Caco-2 (cell line): Measurements from ENCODE around the gene CD36. TPM values are rescaled to one million over a fixed set of nuclear protein-coding genes. Genes with fewer than 3 reads are reported as not detected.
A peak's percentile ranks its signal among the peaks of the same experiment; 100 is the strongest.

ENCODE experiments used
- Bru-seq: library from RNA; stranded (reverse); fragments of 400-500 nt; gene quantifications from one replicate; lab custom pipeline; 2021; lab: Mats Ljungman, UMichigan
- BruChase-seq, 2 experiments: library from RNA; stranded (reverse); fragments of 400-500 nt; gene quantifications; one replicate each; lab custom pipeline; 2021; lab: Mats Ljungman, UMichigan
- BruUV-seq: library from RNA; stranded (reverse); fragments of 400-500 nt; replicated peaks from 2 replicates; lab custom pipeline; 2021; lab: Mats Ljungman, UMichigan
- CTCF ChIA-PET: fragments of 300-600 bp; sonication (Branson Sonifier 250); formaldehyde crosslinking; loops from one replicate; lab custom pipeline; 2022; ENCODE audit warnings: antibody characterized with exemption; lab: Charles Lee
- POLR2A ChIA-PET: fragments of 300-600 bp; sonication (Branson Sonifier 250); formaldehyde crosslinking; loops from one replicate; lab custom pipeline; 2022; ENCODE audit warnings: antibody characterized with exemption; lab: Charles Lee
- DNase-seq, 2 experiments: peaks; one replicate each; pipeline versions ENCODE4 v3.0.0 to v3.0.0-alpha.2; 2020 to 2022
- H3K27me3 ChIP-seq: replicated peaks from 2 replicates; pipeline ENCODE4 v1.6.0; 2011; ENCODE audit warnings: low read length; ENCODE audit not compliant: control insufficient read depth, insufficient read depth
- H3K36me3 ChIP-seq: 2 replicates; pipeline ENCODE4 v1.5.1; 2011; ENCODE audit warnings: low read length; ENCODE audit not compliant: control insufficient read depth, insufficient read depth
- H3K4me1 ChIP-seq: fragments of 250-450 bp; sonication (Bioruptor Pico); 2 replicates; pipeline ENCODE4 v1.5.1; 2020; ENCODE audit warnings: mild to moderate bottlenecking
- H3K4me3 ChIP-seq: 2 replicates; pipeline ENCODE4 v1.5.1; 2011; ENCODE audit warnings: low read depth, mild to moderate bottlenecking, control low read depth, low read length
- H3K9me3 ChIP-seq: fragments of 250-450 bp; sonication (Bioruptor Pico); 2 replicates; pipeline ENCODE4 v1.5.1; 2020; ENCODE audit warnings: mild to moderate bottlenecking, moderate library complexity
- H3K27ac Mint-ChIP-seq: one replicate; pipeline ENCODE4 v1.8.0; 2022; ENCODE audit warnings: mixed read lengths; ENCODE audit not compliant: unreplicated experiment
- H3K27me3 Mint-ChIP-seq: one replicate; pipeline ENCODE4 v1.8.0; 2022; ENCODE audit warnings: mixed read lengths; ENCODE audit not compliant: insufficient read depth, unreplicated experiment
- H3K36me3 Mint-ChIP-seq: one replicate; pipeline ENCODE4 v1.8.0; 2022; ENCODE audit warnings: mild to moderate bottlenecking, mixed read lengths; ENCODE audit not compliant: insufficient read depth, unreplicated experiment
- H3K4me1 Mint-ChIP-seq: one replicate; pipeline ENCODE4 v1.8.0; 2022; ENCODE audit warnings: low read depth, mixed read lengths; ENCODE audit not compliant: unreplicated experiment
- H3K4me3 Mint-ChIP-seq: one replicate; pipeline ENCODE4 v1.8.0; 2022; ENCODE audit warnings: mild to moderate bottlenecking, moderate library complexity, mixed read lengths; ENCODE audit not compliant: unreplicated experiment
- H3K9me3 Mint-ChIP-seq: one replicate; pipeline ENCODE4 v1.8.0; 2022; ENCODE audit warnings: mixed read lengths; ENCODE audit not compliant: unreplicated experiment
- CTCF ChIP-seq, 2 experiments: fragments of 200-600 bp in 1 of 2; IDR thresholded peaks; 1 replicate in 1 of 2; 2 replicates in 1 of 2; pipeline versions ENCODE4 v1.5.1 to v1.8.0; 2011 to 2022; ENCODE audit warnings: antibody characterized with exemption in 1 of 2, control low read depth in 1 of 2, inconsistent platforms in 1 of 2, low read depth in 1 of 2, low read length in 1 of 2, mild to moderate bottlenecking in 1 of 2, moderate library complexity in 1 of 2; ENCODE audit not compliant: insufficient read depth in 1 of 2, severe bottlenecking in 1 of 2, unreplicated experiment in 1 of 2
- intact Hi-C: fragments of 100-400 bp; cut with micrococcal nuclease; formaldehyde crosslinking; loops from one replicate; pipeline ENCODE4 v1.10.0; 2022; ENCODE audit not compliant: unreplicated experiment
- long read RNA-seq: library from polyadenylated mRNA; stranded (forward); transcript quantifications from one replicate; pipeline ENCODE4 v2.0.0, GENCODE V29; 2022
- total RNA-seq: library from RNA; stranded (reverse); gene quantifications from 2 replicates; pipeline ENCODE4 v1.2.3, GENCODE V29; 2022

CD36 gene
- total RNA-seq (not detected in 2 replicates), Bru-seq, nascent RNA (percentile 2 among the genes with signal in this experiment), BruChase-seq, experiment 1, labeled RNA remaining after a 2-hour chase (percentile 5 among the genes with signal in this experiment), BruChase-seq, experiment 2, labeled RNA remaining after a 6-hour chase (percentile 2 among the genes with signal in this experiment)
- long read RNA-seq: 0 reads

GRCh38 chr7:80637911-80638765, at the start of gene CD36:
Gene CD36 (plus strand): TSS chr7:80638642. CDS start chr7:80646741, 8,099 bp downstream.
- no peaks in the 10 kb centered on the region for H3K27me3 ChIP-seq
- Mint-ChIP-seq H3K36me3 (no peaks in the 10 kb centered on the region), H3K27me3 (no peaks in the 10 kb centered on the region), H3K9me3 (no peaks in the 10 kb centered on the region), H3K4me3 (no peak within 1 kb of the TSS), H3K4me1 (no peaks in the 10 kb centered on the region), H3K27ac (no peak within 1 kb of the TSS)
- TF ChIP-seq CTCF (IDR thresholded peaks at IDR 0.05; ENCODE audit: insufficient read depth in 1 of 2, low read depth in 1 of 2, low read length in 1 of 2, severe bottlenecking in 1 of 2, unreplicated experiment in 1 of 2): no peak
- BruUV-seq: no TSS peak
- no peaks in the 10 kb centered on the region for H3K4me1 ChIP-seq
- POLR2A ChIA-PET: no interaction called here
- no peaks in the 10 kb centered on the region for H3K36me3 ChIP-seq
- intact Hi-C loops: no loop called here
- H3K4me3 ChIP-seq: no peak within 1 kb of the TSS
- no peaks in the 10 kb centered on the region for H3K9me3 ChIP-seq
- CTCF ChIA-PET: no interaction called here
- no peak for DNase-seq

- H3K4me3 Mint-ChIP-seq: no peak overlapping the region
- H3K9me3 Mint-ChIP-seq: no peaks in the 10 kb centered on the region
- DNase-seq: no peak
- Histone ChIP-seq H3K9me3 (no peaks in the 10 kb centered on the region), H3K4me3 (no peak overlapping the region), H3K36me3 (no peaks in the 10 kb centered on the region), H3K4me1 (peaks cover 4% of the 10 kb centered on the region; the same call in 1 of the 2 replicates), H3K27me3 (no peaks in the 10 kb centered on the region)
- H3K27me3 Mint-ChIP-seq: no peaks in the 10 kb centered on the region
- no TSS peak for BruUV-seq
- no peaks in the 10 kb centered on the region for H3K36me3 Mint-ChIP-seq
- no peak overlapping the region for H3K27ac Mint-ChIP-seq
- CTCF ChIA-PET: no interaction called here
- intact Hi-C loops: no loop called here
- POLR2A ChIA-PET: no interaction called here
- no peak for TF ChIP-seq CTCF (IDR thresholded peaks at IDR 0.05; ENCODE audit: insufficient read depth in 1 of 2, low read depth in 1 of 2, low read length in 1 of 2, severe bottlenecking in 1 of 2, unreplicated experiment in 1 of 2)
- no peaks in the 10 kb centered on the region for H3K4me1 Mint-ChIP-seq
Measured at GRCh38 chr7:80589631-80590030, 48.8 kb upstream of the CD36 start.

- intact Hi-C loops: no loop called here
- Histone ChIP-seq H3K27me3 (no peaks in the 10 kb centered on the region), H3K9me3 (no peaks in the 10 kb centered on the region), H3K4me3 (no peak overlapping the region), H3K4me1 (peaks cover 4% of the 10 kb centered on the region; the same call in 1 of the 2 replicates), H3K36me3 (no peaks in the 10 kb centered on the region)
- CTCF ChIA-PET: no interaction called here
- no peak overlapping the region for H3K27ac Mint-ChIP-seq
- no peak for DNase-seq
- no peak overlapping the region for H3K4me3 Mint-ChIP-seq
- H3K36me3 Mint-ChIP-seq: no peaks in the 10 kb centered on the region
- TF ChIP-seq CTCF (IDR thresholded peaks at IDR 0.05; ENCODE audit: insufficient read depth in 1 of 2, low read depth in 1 of 2, low read length in 1 of 2, severe bottlenecking in 1 of 2, unreplicated experiment in 1 of 2): no peak
- no peaks in the 10 kb centered on the region for H3K4me1 Mint-ChIP-seq
- no peaks in the 10 kb centered on the region for H3K27me3 Mint-ChIP-seq
- BruUV-seq: no TSS peak
- H3K9me3 Mint-ChIP-seq: no peaks in the 10 kb centered on the region
- POLR2A ChIA-PET: no interaction called here
Measured at GRCh38 chr7:80591654-80592053, 46.8 kb upstream of the CD36 start.
